Esophagus squamous epithelium (tissue), 4 donors: Measurements from ENCODE around the gene NTNG2.

ENCODE experiments used
- CTCF ChIP-seq, 6 experiments: fragments of 450-650 bp in 4 of 6; fragments of 200-600 bp in 2 of 6; sonication (generic) in 2 of 6; IDR thresholded peaks; one replicate each; pipeline ENCODE4 v1.5.1; 2016 to 2019; ENCODE audit warnings: antibody characterized with exemption in 6 of 6, mild to moderate bottlenecking in 4 of 6, moderate library complexity in 4 of 6
- POLR2A ChIP-seq, 4 donors: fragments of 450-650 bp; IDR thresholded peaks; one replicate each; pipeline ENCODE4 v1.6.1; 2017; ENCODE audit warnings: antibody characterized with exemption in 4 of 4, mild to moderate bottlenecking in 4 of 4, moderate library complexity in 3 of 4

DNA sequence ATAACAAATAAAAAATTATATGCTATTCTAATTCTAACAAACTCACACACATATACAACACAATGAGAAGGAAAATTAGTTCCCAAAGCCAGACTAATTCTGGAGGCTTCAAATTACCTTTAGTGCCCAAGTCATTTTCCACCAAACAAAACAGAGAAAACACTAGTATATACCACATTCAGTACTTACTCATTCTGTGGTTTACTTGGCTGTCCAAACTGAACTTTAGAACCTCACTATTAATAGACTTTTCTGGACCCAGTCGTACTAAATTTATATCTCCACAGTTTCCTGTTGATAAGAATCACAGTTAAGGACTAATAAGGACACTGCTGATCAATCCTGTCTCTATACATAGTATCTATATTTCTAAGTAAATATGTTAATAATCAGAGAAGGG, 126.5 kb downstream of the NTNG2 start:
- TF ChIP-seq CTCF (IDR thresholded peaks at IDR 0.05) (no peak), POLR2A (IDR thresholded peaks at IDR 0.05) (no peak)
